Measurements from ENCODE around the gene GALR3.

DNA sequence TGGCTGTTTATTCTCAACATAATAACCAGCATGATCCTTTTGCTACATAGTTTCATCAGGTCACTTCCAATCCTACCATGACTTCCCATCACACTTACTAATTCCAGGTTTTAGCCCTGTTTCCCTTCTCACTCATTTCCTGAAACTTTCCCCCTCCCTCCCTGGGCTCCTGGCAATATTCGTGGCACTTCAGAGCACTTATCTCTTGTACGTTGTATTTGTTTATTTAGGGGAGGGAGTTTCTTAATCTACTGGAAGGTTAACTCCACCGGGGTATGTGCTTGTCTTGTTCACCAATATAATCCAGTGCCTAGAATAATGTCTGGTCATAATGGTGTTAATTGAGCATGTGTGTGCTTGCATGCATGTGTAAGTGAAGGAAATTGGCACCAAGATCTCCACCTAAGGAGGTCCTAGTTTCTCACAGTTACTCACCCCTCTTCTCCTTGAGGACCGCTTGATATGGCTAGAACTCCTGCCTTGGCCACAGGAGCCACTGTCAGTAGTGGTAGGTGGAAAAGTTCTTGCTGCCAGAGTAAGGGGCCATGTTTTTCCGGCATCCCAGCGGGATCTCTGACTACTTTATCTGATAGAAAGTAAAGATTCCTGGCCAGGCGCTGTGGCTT, 37.7 kb downstream of the GALR3 start:
- TF ChIP-seq CTCF (IDR thresholded peaks at IDR 0.05; ENCODE audit: poor library complexity): no peak
- TF ChIP-seq EZH2 (IDR thresholded peaks at IDR 0.05; ENCODE audit: borderline replicate concordance): no peak
- no peak for TF ChIP-seq EZH2phosphoT487 (IDR thresholded peaks at IDR 0.05; ENCODE audit: low read depth, severe bottlenecking, unreplicated experiment)
